ENCODE results near the gene KRTAP19-3.

DNA sequence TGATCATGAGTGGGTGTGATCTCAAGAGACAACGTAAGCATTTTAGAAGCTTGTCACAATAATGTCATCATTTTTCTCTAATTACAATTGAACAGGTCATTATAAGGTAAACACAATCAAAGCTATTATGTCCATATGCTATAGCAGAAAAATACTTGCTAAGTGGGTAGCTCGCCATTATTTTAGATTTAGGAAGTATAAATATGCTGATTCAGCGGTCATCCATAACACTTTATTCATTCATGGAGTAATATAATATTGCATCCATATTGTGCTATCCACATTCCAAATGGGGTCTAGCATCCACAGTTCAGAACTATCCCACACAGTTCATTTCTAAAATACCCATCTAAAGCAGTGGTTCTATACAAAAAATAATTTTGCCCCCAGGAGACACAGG lies 43.3 kb downstream of the KRTAP19-3 start:
- TF ChIP-seq, protein P1, sequence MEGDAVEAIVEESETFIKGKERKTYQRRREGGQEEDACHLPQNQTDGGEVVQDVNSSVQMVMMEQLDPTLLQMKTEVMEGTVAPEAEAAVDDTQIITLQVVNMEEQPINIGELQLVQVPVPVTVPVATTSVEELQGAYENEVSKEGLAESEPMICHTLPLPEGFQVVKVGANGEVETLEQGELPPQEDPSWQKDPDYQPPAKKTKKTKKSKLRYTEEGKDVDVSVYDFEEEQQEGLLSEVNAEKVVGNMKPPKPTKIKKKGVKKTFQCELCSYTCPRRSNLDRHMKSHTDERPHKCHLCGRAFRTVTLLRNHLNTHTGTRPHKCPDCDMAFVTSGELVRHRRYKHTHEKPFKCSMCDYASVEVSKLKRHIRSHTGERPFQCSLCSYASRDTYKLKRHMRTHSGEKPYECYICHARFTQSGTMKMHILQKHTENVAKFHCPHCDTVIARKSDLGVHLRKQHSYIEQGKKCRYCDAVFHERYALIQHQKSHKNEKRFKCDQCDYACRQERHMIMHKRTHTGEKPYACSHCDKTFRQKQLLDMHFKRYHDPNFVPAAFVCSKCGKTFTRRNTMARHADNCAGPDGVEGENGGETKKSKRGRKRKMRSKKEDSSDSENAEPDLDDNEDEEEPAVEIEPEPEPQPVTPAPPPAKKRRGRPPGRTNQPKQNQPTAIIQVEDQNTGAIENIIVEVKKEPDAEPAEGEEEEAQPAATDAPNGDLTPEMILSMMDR (IDR thresholded peaks at IDR 0.05), result no peak
- TF ChIP-seq POLR2A (IDR thresholded peaks at IDR 0.05), result no peak
